ENCODE data around the gene TACC2. TPM values are rescaled to one million over a fixed set of nuclear protein-coding genes. Genes with fewer than 3 reads are reported as not detected.

Gene TACC2
- total RNA-seq, 2 experiments from 2014 or later, result not detected

DNA sequence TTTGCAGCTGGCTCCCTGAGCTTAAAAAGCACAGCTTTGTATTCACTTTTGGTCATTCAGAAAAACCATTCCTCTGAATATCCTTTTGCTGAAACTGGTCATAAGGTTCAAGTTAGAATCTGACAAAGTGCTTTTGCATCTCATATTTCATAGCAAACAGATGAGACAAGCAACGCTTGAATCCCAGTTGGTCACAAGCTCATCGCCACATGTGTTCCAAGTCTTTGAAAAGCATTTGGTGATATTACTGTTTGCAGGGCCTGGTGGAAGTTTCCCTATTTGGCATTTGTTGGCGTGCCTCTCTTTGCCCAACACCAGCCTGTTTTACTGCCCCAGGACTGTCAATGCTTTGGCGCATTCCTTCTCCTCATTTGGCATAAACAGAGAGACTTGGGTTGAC, 10.3 kb downstream of the TACC2 start:
- peaks cover 31% of the 10 kb centered on the region for H3K27me3 Mint-ChIP-seq
- H3K9me3 Mint-ChIP-seq, result peaks cover 18% of the 10 kb centered on the region
- H3K36me3 Mint-ChIP-seq (ENCODE audit: low read depth), result no peaks in the 10 kb centered on the region
- H3K9me3 ChIP-seq (ENCODE audit: control insufficient read depth in 1 of 2, insufficient read depth in 1 of 2, low read length in 2 of 2), result peaks cover 8 to 13% of the 10 kb centered on the region in 2 experiments
- H3K4me3 ChIP-seq (ENCODE audit: low read length), result no peak overlapping the region
- DNase-seq, result no peak
- ATAC-seq (ENCODE audit: poor library complexity), result no peak
- H3K27me3 ChIP-seq (ENCODE audit: control insufficient read depth in 1 of 2, insufficient read depth in 2 of 2, low read length in 2 of 2), result peaks cover 0 to 11% of the 10 kb centered on the region in 2 experiments
- ChIA-PET CTCF (no interaction called here), POLR2A (no interaction called here)
- no peaks in the 10 kb centered on the region for H3K4me1 Mint-ChIP-seq (ENCODE audit: low read depth)
- no peak overlapping the region for H3K4me3 Mint-ChIP-seq
- no peak overlapping the region for H3K27ac ChIP-seq (ENCODE audit: low read depth in 1 of 2, low read length in 2 of 2)
- H3K27ac Mint-ChIP-seq, result no peak overlapping the region
- no peaks in the 10 kb centered on the region for H3K36me3 ChIP-seq (ENCODE audit: insufficient read depth, low read length)
- intact Hi-C loops (cut with DNase I, micrococcal nuclease), result no loop called here
- no peak for TF ChIP-seq CTCF (IDR thresholded peaks at IDR 0.05)
- no peaks in the 10 kb centered on the region for H3K4me1 ChIP-seq (ENCODE audit: insufficient read depth, low read length)

GRCh38 chr10:122001698-122002097, 12.7 kb downstream of the TACC2 start:
- Mint-ChIP-seq H3K9me3 (peaks cover 18% of the 10 kb centered on the region), H3K4me1 (ENCODE audit: low read depth) (no peaks in the 10 kb centered on the region), H3K36me3 (ENCODE audit: low read depth) (no peaks in the 10 kb centered on the region), H3K27ac (no peak overlapping the region), H3K27me3 (peaks cover 12% of the 10 kb centered on the region), H3K4me3 (no peak overlapping the region)
- ChIA-PET CTCF (no interaction called here), POLR2A (no interaction called here)
- no peak for DNase-seq
- no peak for TF ChIP-seq CTCF (IDR thresholded peaks at IDR 0.05)
- Histone ChIP-seq H3K27ac (ENCODE audit: low read depth in 1 of 2, low read length in 2 of 2) (no peak overlapping the region), H3K27me3 (ENCODE audit: control insufficient read depth in 1 of 2, insufficient read depth in 2 of 2, low read length in 2 of 2) (peaks cover 0 to 4% of the 10 kb centered on the region in 2 experiments), H3K36me3 (ENCODE audit: insufficient read depth, low read length) (no peaks in the 10 kb centered on the region), H3K4me3 (ENCODE audit: low read length) (no peak overlapping the region), H3K9me3 (ENCODE audit: control insufficient read depth in 1 of 2, insufficient read depth in 1 of 2, low read length in 2 of 2) (peaks cover 8 to 13% of the 10 kb centered on the region in 2 experiments), H3K4me1 (ENCODE audit: insufficient read depth, low read length) (no peaks in the 10 kb centered on the region)
- no peak for ATAC-seq (ENCODE audit: poor library complexity)
- intact Hi-C loops (cut with DNase I, micrococcal nuclease), result no loop called here

DNA sequence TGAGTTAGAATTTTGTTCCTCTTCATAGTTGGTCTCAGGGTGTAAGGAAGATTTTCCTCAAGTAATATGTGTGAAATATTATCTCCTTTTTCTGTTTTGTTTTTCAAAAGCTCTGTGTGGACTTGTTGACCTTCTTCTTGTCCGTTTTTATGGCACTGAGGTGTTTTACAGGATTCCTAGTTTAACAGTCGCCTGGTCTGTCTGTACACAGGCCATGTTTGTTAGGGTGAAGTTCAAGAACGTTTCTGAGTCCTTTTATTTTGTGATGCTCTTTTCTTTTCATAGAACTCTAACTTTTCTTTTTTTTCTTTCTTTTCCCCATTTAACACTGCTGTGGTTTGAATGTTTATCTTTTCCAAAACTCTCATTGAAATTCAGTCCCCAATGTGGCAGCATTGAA, 18.5 kb downstream of the TACC2 start:
- H3K4me3 Mint-ChIP-seq, result no peak overlapping the region
- DNase-seq (no peak), ATAC-seq (ENCODE audit: poor library complexity) (no peak)
- no peaks in the 10 kb centered on the region for H3K36me3 ChIP-seq (ENCODE audit: insufficient read depth, low read length)
- H3K4me1 Mint-ChIP-seq (ENCODE audit: low read depth), result no peaks in the 10 kb centered on the region
- no peak for TF ChIP-seq CTCF (IDR thresholded peaks at IDR 0.05)
- H3K9me3 ChIP-seq (ENCODE audit: control insufficient read depth in 1 of 2, insufficient read depth in 1 of 2, low read length in 2 of 2), result peaks cover 0 to 4% of the 10 kb centered on the region in 2 experiments
- H3K27me3 Mint-ChIP-seq, result peaks cover 26% of the 10 kb centered on the region
- CTCF ChIA-PET, result no interaction called here
- no peaks in the 10 kb centered on the region for H3K4me1 ChIP-seq (ENCODE audit: insufficient read depth, low read length)
- intact Hi-C loops (cut with DNase I, micrococcal nuclease), result no loop called here
- no peak overlapping the region for H3K27ac ChIP-seq (ENCODE audit: low read depth in 1 of 2, low read length in 2 of 2)
- H3K4me3 ChIP-seq (ENCODE audit: low read length), result no peak overlapping the region
- H3K36me3 Mint-ChIP-seq (ENCODE audit: low read depth), result no peaks in the 10 kb centered on the region
- H3K9me3 Mint-ChIP-seq, result peaks cover 5% of the 10 kb centered on the region
- POLR2A ChIA-PET, result no interaction called here
- no peaks in the 10 kb centered on the region for H3K27me3 ChIP-seq (ENCODE audit: control insufficient read depth in 1 of 2, insufficient read depth in 2 of 2, low read length in 2 of 2)
- no peak overlapping the region for H3K27ac Mint-ChIP-seq
